Heart right ventricle (tissue), 16 donors: ENCODE measurements around the gene LYRM9. TPM values are rescaled to one million over a fixed set of nuclear protein-coding genes. Genes with fewer than 3 reads are reported as not detected.
A peak's percentile ranks its signal among the peaks of the same experiment; 100 is the strongest.
"Not testable (repeated sequence)": the region's sequence is repeated elsewhere in the genome, so short reads cannot be mapped to it uniquely, and the experiment has no call there.

Source experiments
- ATAC-seq, 8 donors: fragments of 200-7000 bp; cut with Tn5 transposase; one replicate each; pipeline ENCODE4 v1.9.1; 2020; ENCODE audit warnings: mild to moderate bottlenecking in 8 of 8, moderate library complexity in 8 of 8, moderate number of reproducible peaks in 1 of 8
- DNase-seq, 2 donors: peaks; one replicate each; pipeline ENCODE4 v3.0.0-alpha.2; 2020
- H3K27ac ChIP-seq, 10 donors: fragments of 200-600 bp; sonication (generic) in 2 of 10; one replicate each; pipeline versions ENCODE4 v1.5.0 to v1.8.0; 2020 to 2022; ENCODE audit warnings: mild to moderate bottlenecking in 3 of 10
- H3K27me3 ChIP-seq, 7 donors: fragments of 200-600 bp; one replicate each; pipeline ENCODE4 v1.8.0; 2021 to 2022; ENCODE audit warnings: mild to moderate bottlenecking in 2 of 7
- H3K36me3 ChIP-seq, 9 donors: fragments of 200-600 bp; sonication (generic) in 1 of 9; one replicate each; pipeline versions ENCODE4 v1.5.0 to v1.8.0; 2020 to 2022; ENCODE audit warnings: mild to moderate bottlenecking in 2 of 9
- H3K4me1 ChIP-seq, 9 donors: fragments of 200-600 bp; sonication (generic) in 1 of 9; one replicate each; pipeline versions ENCODE4 v1.5.0 to v1.8.0; 2020 to 2022; ENCODE audit warnings: mild to moderate bottlenecking in 4 of 9
- H3K4me3 ChIP-seq, 10 donors: fragments of 200-600 bp; sonication (generic) in 2 of 10; one replicate each; pipeline versions ENCODE4 v1.5.0 to v1.8.0; 2020 to 2022; ENCODE audit warnings: mild to moderate bottlenecking in 7 of 10, moderate library complexity in 2 of 10
- H3K9me3 ChIP-seq, 11 donors: fragments of 200-600 bp in 10 of 11; sonication (generic) in 2 of 11; one replicate each; pipeline versions ENCODE4 v1.5.0 to v1.8.0; 2013 to 2022; ENCODE audit warnings: mild to moderate bottlenecking in 2 of 11, control low read depth in 1 of 11, moderate library complexity in 1 of 11
- CTCF ChIP-seq, 9 donors: fragments of 200-600 bp; sonication (generic) in 2 of 9; IDR thresholded peaks; one replicate each; pipeline versions ENCODE4 v1.5.0 to v1.8.0; 2021 to 2022; ENCODE audit warnings: antibody characterized with exemption in 9 of 9, mild to moderate bottlenecking in 5 of 9, moderate library complexity in 1 of 9
- WGBS, 2 donors: extraction: QIAGEN DNeasy Blood & Tissue Kit; methylation state at CpG; one replicate each; pipeline ENCODE4 v1.1.7; 2013; ENCODE audit warnings: inconsistent platforms in 1 of 2; 5-methylcytosine and 5-hydroxymethylcytosine counted together
- intact Hi-C, 10 donors: fragments of 100-400 bp; cut with DNase I; formaldehyde crosslinking; loops; one replicate each; pipeline versions ENCODE4 v1.11.1 to v1.14.2; 2022
- polyA plus RNA-seq, 2 donors: library from polyadenylated mRNA; stranded (reverse); fragments of 200-250 nt; gene quantifications; one replicate each; pipeline ENCODE4 v1.2.3, GENCODE V29; 2013
- total RNA-seq, 10 donors: library from RNA; stranded (reverse); fragmentation: NEBNext Ultra II Directional in 3 of 10; extraction: Animal tissue kit (Norgen Biotek cat#: 25700) in 3 of 10; gene quantifications; one replicate each; pipeline versions ENCODE4 v1.2.1 to v1.2.4, GENCODE V29; 2021 to 2023
- donor health status: Arrhythmogenic right ventricular cardiomyopathy.
- donor health status: ischemic (EF 13 %, LVEDD 7.1; RV severe dilation, severe dysfunction).
- donor health status: healthy with polysubstance abuse.
- donor health status: DM: no; HTN: yes; CAD: no.
- donor health status: DM: no; HTN: no; CAD: no.
- donor health status: ischemic (EF 25% LVEDD 6.9; RV normal size, moderate dysfunction).
- donor health status: ischemic (EF 25% LVEDD 5.7; RV mildly dilated, moderate dysfunction).
- donor health status: healthy.
- donor health status: DM: yes; HTN: yes; CAD: no.
- donor health status: Ischemic cardiomyopathy.
- donor health status: ischemic (EF 35%, LVEDD 5.7; RV mildly dilated, moderate dysfunction).
- donor health status: nonischemic (EF 11% LVEDD 7.7; RV severe dilation, severe dysfunction).
- donor health status: DM: yes; HTN: yes; CAD: no.
- donor health status: PGD.
- donor health status: ischemic (EF 29% LVEDD 5.4; RV normal size, mild dysfunction).
- donor health status: nonischemic (EF 23%, LVEDD 6.1; RV moderate dilation, normal function).

LYRM9 gene
- total and polyA plus RNA-seq, 12 donors = 4.1 to 13.3 (median 9.4) TPM

- Histone ChIP-seq H3K27me3 (no peaks in the 10 kb centered on the region), H3K36me3 (no peaks in the 10 kb centered on the region), H3K4me1 (no peaks in the 10 kb centered on the region), H3K27ac (no peak overlapping the region), H3K9me3 (no peaks in the 10 kb centered on the region), H3K4me3 (no peak overlapping the region)
- TF ChIP-seq CTCF (IDR thresholded peaks at IDR 0.05) = no peak
- DNase-seq (no peak), ATAC-seq (no peak)
- intact Hi-C loops = no loop called here
- WGBS, 2 donors = 70 to 73% methylated on average over 13 of the region's 13 CpGs
Observed at GRCh38 chr17:27845264-27846041, 47.7 kb downstream of the LYRM9 start.

GRCh38 chr17:27840688-27841087, 52.5 kb downstream of the LYRM9 start:
- ATAC-seq = no peak

GRCh38 chr17:27840406-27840678, 52.8 kb downstream of the LYRM9 start:
- not testable (repeated sequence) for ATAC-seq, H3K27ac ChIP-seq, H3K9me3 ChIP-seq, H3K27me3 ChIP-seq, DNase-seq, H3K36me3 ChIP-seq, H3K4me1 ChIP-seq, H3K4me3 ChIP-seq
- no CpG with 5 or more reads among the region's 1 CpG for WGBS, 2 donors
- intact Hi-C loops = loop anchor here in 1 of 10 donors (5.0 kb wide), 1 partner anchor 37 kb away; no protein-coding TSS in a partner anchor

More at GRCh38 chr17:27840688-27841087, 52.5 kb downstream of the LYRM9 start:
- no peak for TF ChIP-seq CTCF (IDR thresholded peaks at IDR 0.05)
- H3K4me3 ChIP-seq = no peak overlapping the region
- WGBS, 2 donors = 94 to 100% methylated on average over 1 of the region's 1 CpG
- H3K4me1 ChIP-seq = no peaks in the 10 kb centered on the region
- H3K27me3 ChIP-seq = no peaks in the 10 kb centered on the region
- intact Hi-C loops = loop anchor here in 1 of 10 donors (5.0 kb wide), 1 partner anchor 37 kb away; no protein-coding TSS in a partner anchor
- no peaks in the 10 kb centered on the region for H3K9me3 ChIP-seq
- H3K36me3 ChIP-seq = no peaks in the 10 kb centered on the region
- H3K27ac ChIP-seq = no peak overlapping the region
- DNase-seq = no peak

GRCh38 chr17:27839571-27840405, 53.4 kb downstream of the LYRM9 start:
- not testable (repeated sequence) for H3K27me3 ChIP-seq, DNase-seq, H3K4me1 ChIP-seq, H3K36me3 ChIP-seq, H3K9me3 ChIP-seq, H3K27ac ChIP-seq, H3K4me3 ChIP-seq
- 26 to 32% methylated on average over 1 of the region's 4 CpGs for WGBS, 2 donors
- intact Hi-C loops = loop anchor here in 1 of 10 donors (5.0 kb wide), 1 partner anchor 38 kb away; no protein-coding TSS in a partner anchor
- peak in 4 of 8 donors; percentile 35 to 67 (median 61) for ATAC-seq

GRCh38 chr17:27838607-27839006, 54.6 kb downstream of the LYRM9 start:
- H3K36me3 ChIP-seq, intact Hi-C loops, H3K4me3 ChIP-seq, H3K27me3 ChIP-seq, H3K9me3 ChIP-seq, H3K4me1 ChIP-seq, DNase-seq, ATAC-seq, H3K27ac ChIP-seq: not testable (repeated sequence)
- 54 to 62% methylated on average over 2 of the region's 3 CpGs for WGBS, 2 donors

- intact Hi-C loops, H3K4me1 ChIP-seq, H3K27ac ChIP-seq, H3K27me3 ChIP-seq, H3K36me3 ChIP-seq, DNase-seq, H3K9me3 ChIP-seq, H3K4me3 ChIP-seq, ATAC-seq: not testable (repeated sequence)
- 97 to 99% methylated on average over 1 of the region's 1 CpG for WGBS, 2 donors
Observed at GRCh38 chr17:27837769-27838168, 55.4 kb downstream of the LYRM9 start.
